A549 (cell line): Measurements from ENCODE around the gene PCNT.

ENCODE experiments used
- CHD4 ChIP-seq: fragments of 200-600 bp; sonication (generic); IDR thresholded peaks from 2 replicates; pipeline ENCODE4 v1.6.1; 2016; ENCODE audit warnings: antibody characterized with exemption, mild to moderate bottlenecking, borderline replicate concordance
- CTCF ChIP-seq: fragments of >200 bp; sonication (Bioruptor Twin); formaldehyde crosslinking; IDR thresholded peaks from 3 replicates; pipeline ENCODE4 v1.5.1; 2016
- JUNB ChIP-seq: fragments of >200 bp; sonication (Bioruptor Twin); formaldehyde crosslinking; IDR thresholded peaks from 2 replicates; pipeline ENCODE4 v1.6.1; 2016
- MAZ ChIP-seq: fragments of 150-350 bp; IDR thresholded peaks from 2 replicates; pipeline ENCODE4 v1.6.1; 2014; ENCODE audit warnings: antibody characterized with exemption, low read depth, low read length, borderline replicate concordance
- REST ChIP-seq: fragments of 200-600 bp; sonication (generic); IDR thresholded peaks from 2 replicates; pipeline ENCODE4 v1.6.1; 2016; ENCODE audit warnings: antibody characterized with exemption, mild to moderate bottlenecking, moderate library complexity

- TF ChIP-seq CHD4 (no peak), CTCF (no peak), JUNB (no peak), REST (no peak), MAZ (no peak)
Observed at GRCh38 chr21:46394595-46395104, 70.7 kb downstream of the PCNT start.
